ENCODE data around the gene GNB3.

DNA sequence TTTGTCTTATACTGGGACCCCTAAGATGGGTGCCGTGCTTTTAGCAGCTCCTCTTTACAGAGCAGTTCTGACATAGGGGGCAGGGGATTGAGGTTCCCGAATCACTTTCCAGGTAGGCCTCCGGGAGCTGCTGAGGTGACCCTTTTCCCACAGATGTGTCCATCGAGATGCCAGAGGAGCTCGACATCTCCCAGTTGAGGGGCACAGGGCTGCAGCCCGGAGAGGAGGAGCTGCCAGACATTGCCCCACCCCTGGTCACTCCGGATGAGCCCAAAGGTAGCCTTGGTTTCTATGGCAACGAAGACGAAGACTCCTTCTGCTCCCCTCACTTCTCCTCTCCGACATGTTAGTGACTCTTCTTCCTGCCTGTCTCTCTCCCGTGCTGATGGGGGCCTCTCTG, 22.3 kb downstream of the GNB3 start:
- TF ChIP-seq POLR2AphosphoS5 (IDR thresholded peaks at IDR 0.05; ENCODE audit: low read depth, low read length) (no peak), SIN3A (IDR thresholded peaks at IDR 0.05; ENCODE audit: borderline replicate concordance, insufficient read depth, low read depth, low read length) (no peak), TCF7L2 (IDR thresholded peaks at IDR 0.05; ENCODE audit: low read depth, low read length) (no peak)
- TF ChIP-seq, protein P1, sequence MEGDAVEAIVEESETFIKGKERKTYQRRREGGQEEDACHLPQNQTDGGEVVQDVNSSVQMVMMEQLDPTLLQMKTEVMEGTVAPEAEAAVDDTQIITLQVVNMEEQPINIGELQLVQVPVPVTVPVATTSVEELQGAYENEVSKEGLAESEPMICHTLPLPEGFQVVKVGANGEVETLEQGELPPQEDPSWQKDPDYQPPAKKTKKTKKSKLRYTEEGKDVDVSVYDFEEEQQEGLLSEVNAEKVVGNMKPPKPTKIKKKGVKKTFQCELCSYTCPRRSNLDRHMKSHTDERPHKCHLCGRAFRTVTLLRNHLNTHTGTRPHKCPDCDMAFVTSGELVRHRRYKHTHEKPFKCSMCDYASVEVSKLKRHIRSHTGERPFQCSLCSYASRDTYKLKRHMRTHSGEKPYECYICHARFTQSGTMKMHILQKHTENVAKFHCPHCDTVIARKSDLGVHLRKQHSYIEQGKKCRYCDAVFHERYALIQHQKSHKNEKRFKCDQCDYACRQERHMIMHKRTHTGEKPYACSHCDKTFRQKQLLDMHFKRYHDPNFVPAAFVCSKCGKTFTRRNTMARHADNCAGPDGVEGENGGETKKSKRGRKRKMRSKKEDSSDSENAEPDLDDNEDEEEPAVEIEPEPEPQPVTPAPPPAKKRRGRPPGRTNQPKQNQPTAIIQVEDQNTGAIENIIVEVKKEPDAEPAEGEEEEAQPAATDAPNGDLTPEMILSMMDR (IDR thresholded peaks at IDR 0.05), result no peak
- TF ChIP-seq, protein P2, sequence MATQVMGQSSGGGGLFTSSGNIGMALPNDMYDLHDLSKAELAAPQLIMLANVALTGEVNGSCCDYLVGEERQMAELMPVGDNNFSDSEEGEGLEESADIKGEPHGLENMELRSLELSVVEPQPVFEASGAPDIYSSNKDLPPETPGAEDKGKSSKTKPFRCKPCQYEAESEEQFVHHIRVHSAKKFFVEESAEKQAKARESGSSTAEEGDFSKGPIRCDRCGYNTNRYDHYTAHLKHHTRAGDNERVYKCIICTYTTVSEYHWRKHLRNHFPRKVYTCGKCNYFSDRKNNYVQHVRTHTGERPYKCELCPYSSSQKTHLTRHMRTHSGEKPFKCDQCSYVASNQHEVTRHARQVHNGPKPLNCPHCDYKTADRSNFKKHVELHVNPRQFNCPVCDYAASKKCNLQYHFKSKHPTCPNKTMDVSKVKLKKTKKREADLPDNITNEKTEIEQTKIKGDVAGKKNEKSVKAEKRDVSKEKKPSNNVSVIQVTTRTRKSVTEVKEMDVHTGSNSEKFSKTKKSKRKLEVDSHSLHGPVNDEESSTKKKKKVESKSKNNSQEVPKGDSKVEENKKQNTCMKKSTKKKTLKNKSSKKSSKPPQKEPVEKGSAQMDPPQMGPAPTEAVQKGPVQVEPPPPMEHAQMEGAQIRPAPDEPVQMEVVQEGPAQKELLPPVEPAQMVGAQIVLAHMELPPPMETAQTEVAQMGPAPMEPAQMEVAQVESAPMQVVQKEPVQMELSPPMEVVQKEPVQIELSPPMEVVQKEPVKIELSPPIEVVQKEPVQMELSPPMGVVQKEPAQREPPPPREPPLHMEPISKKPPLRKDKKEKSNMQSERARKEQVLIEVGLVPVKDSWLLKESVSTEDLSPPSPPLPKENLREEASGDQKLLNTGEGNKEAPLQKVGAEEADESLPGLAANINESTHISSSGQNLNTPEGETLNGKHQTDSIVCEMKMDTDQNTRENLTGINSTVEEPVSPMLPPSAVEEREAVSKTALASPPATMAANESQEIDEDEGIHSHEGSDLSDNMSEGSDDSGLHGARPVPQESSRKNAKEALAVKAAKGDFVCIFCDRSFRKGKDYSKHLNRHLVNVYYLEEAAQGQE (IDR thresholded peaks at IDR 0.05; ENCODE audit: insufficient read depth in 1 of 2, low read depth in 2 of 2, low read length in 1 of 2), result no peak
